MM.1S (cell line): Measurements from ENCODE around the gene EGR2.

ENCODE experiments used
- DNase-seq: peaks from one replicate; pipeline ENCODE4 v3.0.0-alpha.2; 2015
- H2AFZ ChIP-seq: fragments of 300-600 bp; sonication (generic); 2 replicates; pipeline ENCODE4 v1.6.0; 2016; ENCODE audit warnings: antibody characterized with exemption, low read length
- H3F3A ChIP-seq: fragments of 300-600 bp; sonication (generic); 2 replicates; pipeline ENCODE4 v1.6.1; 2016; ENCODE audit warnings: mild to moderate bottlenecking, antibody characterized with exemption, low read length, moderate library complexity, mixed read lengths; ENCODE audit not compliant: insufficient read depth
- H3K27ac ChIP-seq: fragments of 300-600 bp; sonication (generic); 2 replicates; pipeline ENCODE4 v1.5.1; 2016; ENCODE audit warnings: mild to moderate bottlenecking, low read length
- H3K27me3 ChIP-seq: fragments of 300-600 bp; sonication (generic); replicated peaks from 2 replicates; pipeline ENCODE4 v1.6.0; 2016; ENCODE audit warnings: low read length; ENCODE audit not compliant: insufficient read depth
- H3K36me3 ChIP-seq: fragments of 300-600 bp; sonication (generic); replicated peaks from 2 replicates; pipeline ENCODE4 v1.6.1; 2016; ENCODE audit warnings: mild to moderate bottlenecking, low read length, mixed read lengths; ENCODE audit not compliant: insufficient read depth
- H3K4me1 ChIP-seq: fragments of 300-600 bp; sonication (generic); 2 replicates; pipeline ENCODE4 v1.6.1; 2016; ENCODE audit warnings: low read length, mixed read lengths
- H3K4me2 ChIP-seq: fragments of 300-600 bp; sonication (generic); 2 replicates; pipeline ENCODE4 v1.6.0; 2016; ENCODE audit warnings: low read depth, low read length
- H3K4me3 ChIP-seq: fragments of 300-600 bp; sonication (generic); 2 replicates; pipeline ENCODE4 v1.5.1; 2016; ENCODE audit warnings: low read length, mixed read lengths
- H3K79me2 ChIP-seq: fragments of 300-600 bp; sonication (generic); 2 replicates; pipeline ENCODE4 v1.6.1; 2016; ENCODE audit warnings: mixed run types, low read length, mixed read lengths
- H3K9ac ChIP-seq: fragments of 300-600 bp; sonication (generic); 2 replicates; pipeline ENCODE4 v1.6.1; 2016; ENCODE audit warnings: low read length, mixed read lengths
- H3K9me2 ChIP-seq: fragments of 300-600 bp; sonication (generic); replicated peaks from 2 replicates; pipeline ENCODE4 v1.6.1; 2016; ENCODE audit warnings: mild to moderate bottlenecking, low read length, mixed read lengths; ENCODE audit not compliant: insufficient read depth
- H3K9me3 ChIP-seq: fragments of 300-600 bp; sonication (generic); replicated peaks from 2 replicates; pipeline ENCODE4 v1.6.1; 2016; ENCODE audit warnings: mild to moderate bottlenecking, low read length, mixed read lengths; ENCODE audit not compliant: insufficient read depth
- H4K20me1 ChIP-seq: fragments of 300-600 bp; sonication (generic); 2 replicates; pipeline ENCODE4 v1.6.1; 2016; ENCODE audit warnings: mild to moderate bottlenecking, low read length, moderate library complexity, mixed read lengths; ENCODE audit not compliant: insufficient read depth
- CTCF ChIP-seq: fragments of 300-600 bp; sonication (generic); IDR thresholded peaks from 2 replicates; pipeline ENCODE4 v1.5.1; 2016; ENCODE audit warnings: antibody characterized with exemption, low read length, mixed read lengths
- EZH2 ChIP-seq: fragments of 300-600 bp; sonication (generic); optimal IDR thresholded peaks from 2 replicates; pipeline ENCODE3; 2017; ENCODE audit warnings: low read depth, mild to moderate bottlenecking, antibody characterized with exemption, low read length, mixed read lengths
- EZH2phosphoT487 ChIP-seq: fragments of 300-600 bp; sonication (generic); IDR thresholded peaks from 2 replicates; pipeline ENCODE4 v1.6.1; 2018; ENCODE audit warnings: antibody characterized with exemption, low read length

The EGR2 gene

GRCh38 chr10:62842983-62843382 lies 26.8 kb upstream of the EGR2 start:
- DNase-seq = no peak
- no peaks in the 10 kb centered on the region for H3K9me3 ChIP-seq
- no peaks in the 10 kb centered on the region for H3F3A ChIP-seq
- no peaks in the 10 kb centered on the region for H3K4me1 ChIP-seq
- TF ChIP-seq EZH2 (no peak), EZH2phosphoT487 (no peak), CTCF (no peak)
- H4K20me1 ChIP-seq = no peaks in the 10 kb centered on the region
- no peak overlapping the region for H3K27ac ChIP-seq
- no peaks in the 10 kb centered on the region for H3K27me3 ChIP-seq
- no peaks in the 10 kb centered on the region for H3K36me3 ChIP-seq
- no peak overlapping the region for H3K4me2 ChIP-seq
- H3K9me2 ChIP-seq = no peaks in the 10 kb centered on the region
- H3K9ac ChIP-seq = no peak overlapping the region
- H3K79me2 ChIP-seq = no peaks in the 10 kb centered on the region
- H3K4me3 ChIP-seq = no peak overlapping the region
- H2AFZ ChIP-seq = no peak overlapping the region

GRCh38 chr10:62839590-62839989 lies 23.4 kb upstream of the EGR2 start:
- no peak overlapping the region for H3K9ac ChIP-seq
- no peak overlapping the region for H3K27ac ChIP-seq
- H3F3A ChIP-seq = no peaks in the 10 kb centered on the region
- no peaks in the 10 kb centered on the region for H3K9me2 ChIP-seq
- H3K4me1 ChIP-seq = no peaks in the 10 kb centered on the region
- H3K79me2 ChIP-seq = no peaks in the 10 kb centered on the region
- no peaks in the 10 kb centered on the region for H3K27me3 ChIP-seq
- H2AFZ ChIP-seq = no peak overlapping the region
- TF ChIP-seq CTCF (no peak), EZH2phosphoT487 (no peak), EZH2 (no peak)
- no peaks in the 10 kb centered on the region for H3K9me3 ChIP-seq
- H3K4me3 ChIP-seq = no peak overlapping the region
- no peak for DNase-seq
- no peaks in the 10 kb centered on the region for H3K36me3 ChIP-seq
- H4K20me1 ChIP-seq = no peaks in the 10 kb centered on the region
- H3K4me2 ChIP-seq = no peak overlapping the region

DNA sequence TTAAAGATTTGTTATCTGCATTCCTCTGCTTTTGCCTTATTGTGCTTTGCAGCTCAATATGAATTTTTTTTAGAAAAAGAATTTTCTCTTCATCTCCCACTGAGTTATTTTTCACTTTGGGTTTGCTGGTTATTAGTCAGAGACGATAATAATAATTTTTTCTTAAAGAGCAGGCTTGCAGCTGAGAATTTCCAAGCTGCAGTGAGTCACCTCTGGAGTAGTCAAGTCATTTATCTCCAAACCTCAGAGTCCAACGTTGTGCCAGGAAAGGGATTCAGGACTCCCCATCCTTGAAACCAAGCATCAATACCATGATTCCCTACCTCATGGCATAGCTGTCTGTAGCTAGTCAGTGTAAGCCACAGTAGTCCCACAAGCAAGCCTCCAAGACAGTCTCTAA lies 15.2 kb upstream of the EGR2 start:
- no peak overlapping the region for H3K9ac ChIP-seq
- TF ChIP-seq EZH2phosphoT487 (no peak), EZH2 (no peak), CTCF (no peak)
- no peak overlapping the region for H3K4me2 ChIP-seq
- H2AFZ ChIP-seq = no peak overlapping the region
- no peaks in the 10 kb centered on the region for H3K79me2 ChIP-seq
- no peaks in the 10 kb centered on the region for H3K36me3 ChIP-seq
- no peak overlapping the region for H3K4me3 ChIP-seq
- H3K9me2 ChIP-seq = no peaks in the 10 kb centered on the region
- no peak for DNase-seq
- no peaks in the 10 kb centered on the region for H3K27me3 ChIP-seq
- H3K9me3 ChIP-seq = no peaks in the 10 kb centered on the region
- no peak overlapping the region for H3K27ac ChIP-seq
- H4K20me1 ChIP-seq = no peaks in the 10 kb centered on the region
- no peaks in the 10 kb centered on the region for H3K4me1 ChIP-seq
- H3F3A ChIP-seq = no peaks in the 10 kb centered on the region

- Histone ChIP-seq H3K4me3 (no peak overlapping the region), H3K27ac (no peak overlapping the region), H3K4me2 (no peak overlapping the region), H3F3A (no peaks in the 10 kb centered on the region), H3K9ac (no peak overlapping the region), H2AFZ (no peak overlapping the region), H3K36me3 (no peaks in the 10 kb centered on the region), H3K9me2 (no peaks in the 10 kb centered on the region), H3K9me3 (no peaks in the 10 kb centered on the region), H3K4me1 (no peaks in the 10 kb centered on the region), H3K79me2 (no peaks in the 10 kb centered on the region), H4K20me1 (no peaks in the 10 kb centered on the region), H3K27me3 (no peaks in the 10 kb centered on the region)
- TF ChIP-seq EZH2phosphoT487 = no peak
- DNase-seq = no peak
Observed at GRCh38 chr10:62830679-62831078, 14.5 kb upstream of the EGR2 start.
